Esophagus muscularis mucosa (tissue), 4 donors: ENCODE data around the gene TEX261. TPM values are rescaled to one million over a fixed set of nuclear protein-coding genes. Genes with fewer than 3 reads are reported as not detected.

ENCODE experiments used
- DNase-seq: peaks from one replicate; pipeline ENCODE4 v3.0.0-alpha.2; 2017; ENCODE audit errors: extremely low spot score
- H3K27ac ChIP-seq, 4 donors: fragments of 200-600 bp; sonication (generic); replicated peaks in 1 of 4; 1 replicate in 3 of 4; 2 replicates in 1 of 4; pipeline ENCODE4 v1.5.1; 2016 to 2019; ENCODE audit warnings: mild to moderate bottlenecking in 1 of 4
- H3K27me3 ChIP-seq, 4 donors: fragments of 200-600 bp; sonication (generic); one replicate each; pipeline versions ENCODE4 v1.5.1 to v1.6.0; 2016 to 2019
- H3K36me3 ChIP-seq, 4 donors: fragments of 200-600 bp; sonication (generic); one replicate each; pipeline ENCODE4 v1.5.1; 2016 to 2019
- H3K4me1 ChIP-seq, 4 donors: fragments of 200-600 bp; sonication (generic); one replicate each; pipeline ENCODE4 v1.5.1; 2016 to 2019
- H3K4me3 ChIP-seq, 4 donors: fragments of 200-600 bp; sonication (generic); 1 replicate in 2 of 4; 2 replicates in 2 of 4; pipeline ENCODE4 v1.5.1; 2016 to 2019; ENCODE audit warnings: mild to moderate bottlenecking in 4 of 4, moderate library complexity in 1 of 4
- H3K9me3 ChIP-seq, 4 donors: fragments of 200-600 bp; sonication (generic); 1 replicate in 3 of 4; 2 replicates in 1 of 4; pipeline ENCODE4 v1.5.1; 2016 to 2019
- EP300 ChIP-seq: sonication (generic); formaldehyde crosslinking; IDR thresholded peaks from one replicate; pipeline ENCODE4 v1.6.1; 2017; ENCODE audit warnings: antibody characterized with exemption
- POLR2A ChIP-seq: fragments of 450-650 bp; IDR thresholded peaks from one replicate; pipeline ENCODE4 v1.6.1; 2017; ENCODE audit warnings: antibody characterized with exemption, moderate library complexity, mild to moderate bottlenecking, low read depth
- POLR2AphosphoS5 ChIP-seq, 2 donors: sonication (generic); formaldehyde crosslinking; IDR thresholded peaks; one replicate each; pipeline ENCODE4 v1.6.1; 2017; ENCODE audit warnings: antibody characterized with exemption in 2 of 2
- WGBS: methylation state at CpG from one replicate; pipeline ENCODE4 v1.1.5; 2018; 5-methylcytosine and 5-hydroxymethylcytosine counted together
- intact Hi-C: fragments of 100-400 bp; cut with DNase I; formaldehyde crosslinking; loops from one replicate; pipeline ENCODE4 v1.15.1; 2023
- total RNA-seq, 4 donors: library from RNA; depleted of rRNA; stranded (reverse); fragments of >200 nt; gene quantifications; one replicate each; pipeline versions ENCODE4 v1.1.0 to v1.2.1, GENCODE V29; 2016
- TF ChIP-seq, protein P1 (sequence below), 3 experiments: fragments of 200-600 bp in 2 of 3; fragments of 450-650 bp in 1 of 3; sonication (generic) in 2 of 3; IDR thresholded peaks; one replicate each; pipeline ENCODE4 v1.5.1; 2017 to 2019; ENCODE audit warnings: antibody characterized with exemption in 3 of 3, mild to moderate bottlenecking in 2 of 3, moderate library complexity in 1 of 3

Gene TEX261
- total RNA-seq, 4 donors from 2014 or later = 21.6 to 37.7 (median 33.3) TPM

DNA sequence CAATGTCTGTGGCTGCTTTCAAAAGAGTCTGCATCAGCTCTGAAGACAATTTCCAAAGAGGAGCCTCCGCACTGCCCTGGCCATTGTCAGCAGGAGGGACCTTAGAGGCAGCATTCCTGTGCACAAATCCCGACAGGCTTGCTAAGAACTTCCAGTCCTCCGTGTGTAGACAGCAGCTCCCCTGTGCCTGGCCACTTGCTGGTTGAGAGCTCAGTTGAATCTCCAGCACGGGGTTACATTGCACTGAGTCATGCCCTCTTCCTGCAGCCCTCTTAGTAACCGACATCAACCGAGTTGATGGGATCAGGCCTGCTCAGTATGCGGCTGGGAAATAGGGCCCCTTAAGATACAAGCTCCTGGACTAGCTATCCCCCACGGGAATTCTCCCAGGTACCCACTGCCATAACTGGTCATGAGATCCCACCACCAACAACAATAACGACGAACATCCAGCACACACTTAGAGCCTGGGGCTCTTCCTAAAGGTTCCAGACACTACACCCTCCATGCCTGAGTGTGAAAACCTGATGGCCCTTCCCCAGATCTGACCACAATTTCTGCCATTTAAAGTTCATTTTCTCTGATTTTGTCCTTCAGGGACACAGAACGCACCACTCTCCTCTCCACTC is 47.0 kb downstream of the TEX261 start:
- Histone ChIP-seq H3K4me3 (peak overlapping the region; percentile 39 to 54 (median 44)), H3K36me3 (no peaks in the 10 kb centered on the region), H3K27me3 (peaks cover 0 to 29% (median 0%) of the 10 kb centered on the region in 4 donors), H3K4me1 (peaks cover 8 to 24% (median 13%) of the 10 kb centered on the region in 4 donors), H3K9me3 (no peaks in the 10 kb centered on the region), H3K27ac (no peak overlapping the region)
- 64% methylated on average over 4 of the region's 11 CpGs for WGBS
- DNase-seq = peak; percentile 64
- TF ChIP-seq, protein P1, sequence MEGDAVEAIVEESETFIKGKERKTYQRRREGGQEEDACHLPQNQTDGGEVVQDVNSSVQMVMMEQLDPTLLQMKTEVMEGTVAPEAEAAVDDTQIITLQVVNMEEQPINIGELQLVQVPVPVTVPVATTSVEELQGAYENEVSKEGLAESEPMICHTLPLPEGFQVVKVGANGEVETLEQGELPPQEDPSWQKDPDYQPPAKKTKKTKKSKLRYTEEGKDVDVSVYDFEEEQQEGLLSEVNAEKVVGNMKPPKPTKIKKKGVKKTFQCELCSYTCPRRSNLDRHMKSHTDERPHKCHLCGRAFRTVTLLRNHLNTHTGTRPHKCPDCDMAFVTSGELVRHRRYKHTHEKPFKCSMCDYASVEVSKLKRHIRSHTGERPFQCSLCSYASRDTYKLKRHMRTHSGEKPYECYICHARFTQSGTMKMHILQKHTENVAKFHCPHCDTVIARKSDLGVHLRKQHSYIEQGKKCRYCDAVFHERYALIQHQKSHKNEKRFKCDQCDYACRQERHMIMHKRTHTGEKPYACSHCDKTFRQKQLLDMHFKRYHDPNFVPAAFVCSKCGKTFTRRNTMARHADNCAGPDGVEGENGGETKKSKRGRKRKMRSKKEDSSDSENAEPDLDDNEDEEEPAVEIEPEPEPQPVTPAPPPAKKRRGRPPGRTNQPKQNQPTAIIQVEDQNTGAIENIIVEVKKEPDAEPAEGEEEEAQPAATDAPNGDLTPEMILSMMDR (IDR thresholded peaks at IDR 0.05) = no peak
- TF ChIP-seq POLR2A (no peak), EP300 (no peak), POLR2AphosphoS5 (IDR thresholded peaks at IDR 0.05) (no peak)
- intact Hi-C loops = loop anchor here (1.0 to 10.0 kb wide), 2 partner anchors 76 to 643 kb away; partner anchors contain the start of gene FAM136A

DNA sequence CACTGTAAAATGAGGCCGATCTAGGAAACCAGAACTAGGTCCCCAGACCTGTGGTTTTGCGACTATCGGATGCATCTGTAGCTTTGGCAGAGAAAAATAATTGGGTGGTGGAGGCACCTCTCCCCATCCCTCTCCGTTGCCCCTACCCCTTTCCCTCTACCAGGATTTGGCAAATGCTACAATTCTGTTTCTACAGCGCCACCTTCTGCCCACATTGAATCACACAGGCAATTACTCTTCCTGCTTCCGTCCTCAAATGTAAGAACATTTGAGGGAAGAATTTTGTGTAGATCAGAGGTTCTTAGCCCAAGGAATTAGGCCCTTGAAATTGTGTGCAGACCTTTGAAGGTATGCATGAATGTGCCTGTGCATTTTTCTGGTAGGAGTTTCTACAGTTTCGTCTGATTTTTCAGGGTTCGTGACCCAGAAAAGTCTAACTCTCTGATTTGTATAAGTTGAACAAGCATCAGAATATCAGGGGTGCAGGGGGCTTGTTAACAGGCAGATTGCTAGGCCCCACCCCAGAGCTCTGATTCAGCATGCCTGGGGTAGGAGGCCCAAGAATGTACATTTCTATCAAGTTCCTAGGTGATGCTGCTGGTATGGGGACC is 47.7 kb downstream of the TEX261 start:
- TF ChIP-seq, protein P1 (IDR thresholded peaks at IDR 0.05) = peak; percentile 66 to 82 (median 77)
- TF ChIP-seq POLR2A = no peak
- Histone ChIP-seq H3K27ac (no peak overlapping the region), H3K36me3 (no peaks in the 10 kb centered on the region), H3K4me1 (peaks cover 8 to 24% (median 13%) of the 10 kb centered on the region in 4 donors), H3K4me3 (no peak overlapping the region), H3K27me3 (peaks cover 0 to 29% (median 0%) of the 10 kb centered on the region in 4 donors), H3K9me3 (no peaks in the 10 kb centered on the region)
- DNase-seq = peak; percentile 90
- 24% methylated on average over 8 of the region's 8 CpGs for WGBS
- intact Hi-C loops = loop anchor here (10.0 kb wide), 1 partner anchor 642 kb away; the partner anchor contains the start of gene FAM136A

DNA sequence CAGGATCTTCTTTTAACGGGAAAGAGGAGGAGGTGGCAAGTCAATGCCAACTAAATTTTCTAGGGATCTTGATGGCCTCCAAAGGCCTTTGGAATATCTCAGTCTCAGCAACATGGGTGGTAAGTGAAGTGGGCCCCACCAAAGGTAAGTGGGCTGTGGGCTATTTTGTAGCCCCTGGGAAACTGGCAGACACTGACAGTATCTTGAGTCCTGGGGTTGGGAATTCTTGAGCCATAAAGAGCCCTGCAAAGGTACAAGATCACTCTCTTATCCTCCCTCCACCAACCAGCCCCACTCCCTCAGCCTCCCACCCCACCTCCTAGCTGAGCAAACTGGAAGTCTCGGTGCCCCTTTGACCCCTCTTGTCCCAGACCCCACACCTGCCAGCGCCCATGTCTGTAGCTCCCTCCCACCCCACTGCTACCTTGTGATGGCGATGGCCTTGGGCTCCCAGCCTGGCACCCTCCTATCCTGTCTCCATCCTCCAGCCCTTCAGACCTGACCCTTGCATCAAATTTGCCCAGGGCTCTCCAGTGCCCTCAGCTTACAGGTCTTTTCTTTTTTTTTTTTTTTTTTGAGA is 50.5 kb downstream of the TEX261 start:
- WGBS = 89% methylated on average over 4 of the region's 4 CpGs
- no peaks in the 10 kb centered on the region for H3K9me3 ChIP-seq
- H3K4me1 ChIP-seq = peaks cover 8 to 24% (median 13%) of the 10 kb centered on the region in 4 donors
- H3K27ac ChIP-seq = no peak overlapping the region
- no peak for TF ChIP-seq POLR2AphosphoS5 (IDR thresholded peaks at IDR 0.05)
- no peaks in the 10 kb centered on the region for H3K36me3 ChIP-seq
- DNase-seq = no peak
- intact Hi-C loops = loop anchor here (10.0 kb wide), 1 partner anchor 639 kb away; the partner anchor contains the start of gene FAM136A
- peaks cover 0 to 39% (median 0%) of the 10 kb centered on the region in 4 donors for H3K27me3 ChIP-seq
- no peak overlapping the region for H3K4me3 ChIP-seq

DNA sequence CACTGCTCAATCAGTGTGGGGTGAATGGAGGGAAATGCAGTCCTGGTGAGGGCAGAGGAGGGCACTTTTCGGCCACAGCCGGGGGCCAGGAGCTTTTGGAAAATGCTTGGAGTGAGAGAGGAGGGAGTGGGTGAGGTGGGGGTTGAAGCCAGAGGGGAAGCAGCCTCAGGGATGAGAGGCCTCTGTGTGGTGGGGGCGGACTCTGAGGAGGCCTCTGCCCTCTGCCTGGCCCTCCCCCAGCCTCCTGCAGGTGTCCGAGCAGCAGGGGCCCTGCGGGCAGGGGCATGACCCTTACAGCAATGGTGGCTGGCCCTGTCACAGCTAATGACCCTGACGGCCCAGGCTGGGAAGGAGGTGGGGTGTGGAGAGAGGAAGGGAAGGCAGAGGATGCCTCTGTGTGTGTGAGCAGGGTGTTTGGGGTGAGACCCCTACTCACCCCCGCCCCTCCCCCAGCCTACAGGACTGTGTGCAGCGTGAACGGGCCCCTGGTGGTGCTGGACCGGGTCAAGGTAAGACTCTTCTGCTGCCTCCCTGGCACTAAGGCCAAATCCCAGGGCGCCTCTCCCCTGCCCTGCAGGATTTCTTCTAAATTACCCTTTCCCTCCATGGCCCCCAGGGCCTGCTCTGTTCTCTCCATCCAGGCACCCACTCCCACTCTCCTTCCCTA is 51.3 kb downstream of the TEX261 start:
- Histone ChIP-seq H3K27ac (no peak overlapping the region), H3K4me3 (no peak overlapping the region), H3K36me3 (no peaks in the 10 kb centered on the region), H3K4me1 (peaks cover 5 to 18% (median 8%) of the 10 kb centered on the region in 4 donors), H3K27me3 (peaks cover 0 to 48% (median 0%) of the 10 kb centered on the region in 4 donors), H3K9me3 (no peaks in the 10 kb centered on the region)
- TF ChIP-seq POLR2A = no peak
- TF ChIP-seq, protein P1 (IDR thresholded peaks at IDR 0.05) = no peak
- no peak for TF ChIP-seq EP300
- TF ChIP-seq POLR2AphosphoS5 (IDR thresholded peaks at IDR 0.05) = no peak
- WGBS = 88% methylated on average over 11 of the region's 11 CpGs
- no peak for DNase-seq
- intact Hi-C loops = loop anchor here (10.0 kb wide), 1 partner anchor 639 kb away; the partner anchor contains the start of gene FAM136A
